ENCODE results near the gene CXXC1. TPM values are rescaled to one million over a fixed set of nuclear protein-coding genes. Genes with fewer than 3 reads are reported as not detected.
A peak's percentile ranks its signal among the peaks of the same experiment; 100 is the strongest.
"Not testable (repeated sequence)": the region's sequence is repeated elsewhere in the genome, so short reads cannot be mapped to it uniquely, and the experiment has no call there.

CXXC1 gene
- polyA plus RNA-seq (ENCODE audit: insufficient read length): 74.6 TPM
- long read RNA-seq, donor 1, transcript CXXC1-209 (2 exons, 802 nt): major isoform, 27 of 35 reads
- long read RNA-seq, donor 1, transcript CXXC1-201 (15 exons, 2,936 nt): minor isoform, 5 of 35 reads
- long read RNA-seq, donor 1, partial matches to known transcripts: 0 of 35 reads
- long read RNA-seq, donor 1, other reads (novel, unspliced or antisense): 0 of 35 reads
- long read RNA-seq, donor 2, transcript CXXC1-209 (2 exons, 802 nt): major isoform, 19 of 31 reads
- long read RNA-seq, donor 2, transcript CXXC1-201 (15 exons, 2,936 nt): minor isoform, 5 of 31 reads
- long read RNA-seq, donor 2, partial matches to known transcripts: 0 of 31 reads
- long read RNA-seq, donor 2, other reads (novel, unspliced or antisense): 0 of 31 reads
- long read RNA-seq, donor 3, transcript CXXC1-209 (2 exons, 802 nt): major isoform, 22 of 39 reads
- long read RNA-seq, donor 3, transcript CXXC1-217 (3 exons, 686 nt): minor isoform, 5 of 39 reads
- long read RNA-seq, donor 3, partial matches to known transcripts: 5 of 39 reads
- long read RNA-seq, donor 3, other reads (novel, unspliced or antisense): 0 of 39 reads
- long read RNA-seq, donor 4, partial matches to known transcripts: 0 of 5 reads
- long read RNA-seq, donor 4, other reads (novel, unspliced or antisense): 0 of 5 reads
- long read RNA-seq, donor 5, transcript CXXC1-201 (15 exons, 2,936 nt): minor isoform, 9 of 62 reads
- long read RNA-seq, donor 5, transcript CXXC1-209 (2 exons, 802 nt): major isoform, 30 of 62 reads
- long read RNA-seq, donor 5, transcript CXXC1-208 (3 exons, 476 nt): minor isoform, 5 of 62 reads
- long read RNA-seq, donor 5, partial matches to known transcripts: 14 of 62 reads
- long read RNA-seq, donor 5, other reads (novel, unspliced or antisense): 0 of 62 reads
- long read RNA-seq, donor 6, transcript CXXC1-209 (2 exons, 802 nt): major isoform, 11 of 17 reads
- long read RNA-seq, donor 6, partial matches to known transcripts: 0 of 17 reads
- long read RNA-seq, donor 6, other reads (novel, unspliced or antisense): 0 of 17 reads
- long read RNA-seq, donor 7, transcript CXXC1-209 (2 exons, 802 nt): major isoform, 20 of 34 reads
- long read RNA-seq, donor 7, transcript CXXC1-201 (15 exons, 2,936 nt): minor isoform, 8 of 34 reads
- long read RNA-seq, donor 7, partial matches to known transcripts: 0 of 34 reads
- long read RNA-seq, donor 7, other reads (novel, unspliced or antisense): 0 of 34 reads
- long read RNA-seq, donor 8, transcript CXXC1-209 (2 exons, 802 nt): major isoform, 8 of 11 reads
- long read RNA-seq, donor 8, partial matches to known transcripts: 0 of 11 reads
- long read RNA-seq, donor 8, other reads (novel, unspliced or antisense): 0 of 11 reads

DNA sequence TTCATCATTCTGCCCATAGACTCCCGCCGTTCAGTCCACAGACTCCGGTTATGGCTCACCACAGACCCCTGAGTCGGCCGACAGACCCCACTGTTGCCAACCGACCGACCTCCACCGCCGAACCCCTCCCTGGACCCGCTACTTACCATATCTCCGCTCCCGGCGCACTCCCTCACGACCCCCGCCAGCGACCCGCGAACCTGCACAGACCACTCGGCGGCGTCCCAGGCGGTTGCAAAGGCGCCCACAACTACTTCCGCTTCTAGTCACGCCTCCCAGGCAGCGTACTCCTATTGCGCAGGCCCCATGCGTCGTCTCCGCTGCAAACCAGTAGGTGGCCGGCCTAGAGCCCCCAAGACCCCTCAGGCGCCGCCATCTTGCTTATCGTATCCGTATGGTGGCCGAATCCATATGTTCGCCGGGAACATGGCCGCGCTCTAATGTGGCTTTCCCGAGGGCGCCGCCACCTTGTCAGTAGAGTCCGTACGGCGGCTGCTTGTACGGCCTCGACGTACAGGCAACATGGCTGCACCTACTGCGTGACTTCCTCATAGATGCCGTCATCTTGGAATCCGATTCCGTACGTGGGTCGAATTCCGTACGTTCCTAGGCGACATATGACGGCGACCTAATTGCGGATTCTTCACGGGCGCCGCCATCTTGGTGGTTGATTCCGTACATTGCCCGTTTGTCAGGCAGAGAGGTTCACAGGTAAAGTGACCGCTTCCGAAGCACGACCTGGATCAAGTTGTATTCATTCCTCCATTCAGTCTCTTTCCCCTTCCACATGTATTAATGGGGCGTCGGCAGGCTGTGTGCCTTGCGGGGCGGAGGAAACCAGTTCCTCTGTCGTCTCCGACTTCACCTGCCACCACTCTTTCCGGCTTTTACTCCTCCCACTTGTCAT lies at the start of gene CXXC1:
Gene CXXC1, minus strand, starts transcription at position 252 of the 907 bp plus-strand sequence. Its CDS starts 103 bp downstream, at position 149.
- peak; percentile 99 for DNase-seq

DNA sequence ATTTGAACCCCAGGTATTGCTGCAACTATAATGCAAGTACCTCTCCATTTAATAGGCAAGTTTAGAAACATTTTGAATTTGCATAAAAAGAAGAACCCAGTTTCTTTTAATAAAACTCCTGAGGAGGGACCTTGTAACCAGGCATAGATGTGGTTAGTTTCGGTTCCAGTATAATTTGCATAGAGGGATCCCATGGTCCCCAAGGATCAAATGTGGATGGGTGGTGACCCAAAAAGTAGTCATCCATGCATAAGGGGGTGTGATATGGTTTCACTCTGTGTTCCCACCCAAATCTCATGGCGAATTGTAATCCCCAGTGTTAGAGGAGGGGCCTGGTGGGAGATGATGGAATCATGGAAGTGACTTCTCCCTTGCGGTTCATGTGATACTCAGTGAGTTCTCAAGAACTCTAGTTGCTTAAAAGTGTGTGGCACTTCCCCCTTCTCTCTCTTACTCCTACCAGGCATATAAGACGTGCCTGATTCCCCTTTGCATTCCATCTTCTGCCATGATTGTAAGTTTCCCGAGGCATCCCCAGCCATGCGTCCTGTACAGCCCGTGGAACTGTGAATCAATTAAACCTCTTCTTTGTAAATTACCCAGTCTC lies 47.2 kb upstream of the CXXC1 start:
- no peak for DNase-seq

DNA sequence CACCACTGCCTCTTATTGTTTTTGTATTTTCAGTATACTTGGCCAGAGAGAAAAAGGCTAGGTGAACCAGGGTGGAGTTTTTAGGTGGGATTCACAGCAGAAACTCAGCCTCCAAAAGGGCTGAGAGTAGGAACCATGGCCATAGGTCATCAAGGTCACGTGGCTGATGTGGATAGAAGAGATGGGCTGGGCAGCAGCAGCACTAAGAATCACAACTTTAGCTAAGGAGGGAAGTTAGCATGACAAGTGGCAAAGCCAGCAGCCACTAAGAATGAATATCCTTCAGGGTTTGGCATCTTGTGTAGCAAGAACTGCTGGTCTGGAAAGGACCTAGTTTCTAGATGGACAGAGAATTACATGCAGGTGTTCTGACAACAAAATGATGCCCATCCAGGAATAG lies 44.2 kb upstream of the CXXC1 start:
- no peak for DNase-seq

DNA sequence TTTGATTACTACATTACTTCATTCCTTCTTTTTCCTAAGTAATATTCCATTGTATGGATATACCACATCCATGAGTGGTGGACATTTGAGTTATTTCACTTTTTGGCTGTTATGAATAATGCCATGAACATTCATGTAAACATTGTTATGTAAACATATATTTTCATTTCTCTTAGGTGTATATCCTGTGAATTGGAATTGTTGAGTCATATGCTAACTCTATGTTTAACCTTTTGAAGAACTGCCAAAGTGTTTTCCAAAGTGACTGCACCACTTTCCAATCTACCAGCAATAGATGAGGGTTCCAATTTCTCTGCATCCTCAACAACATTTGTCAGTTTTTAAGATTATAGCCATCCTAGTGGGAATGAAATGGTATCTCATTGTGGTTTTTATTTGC lies 42.7 kb upstream of the CXXC1 start:
- DNase-seq: no peak

DNA sequence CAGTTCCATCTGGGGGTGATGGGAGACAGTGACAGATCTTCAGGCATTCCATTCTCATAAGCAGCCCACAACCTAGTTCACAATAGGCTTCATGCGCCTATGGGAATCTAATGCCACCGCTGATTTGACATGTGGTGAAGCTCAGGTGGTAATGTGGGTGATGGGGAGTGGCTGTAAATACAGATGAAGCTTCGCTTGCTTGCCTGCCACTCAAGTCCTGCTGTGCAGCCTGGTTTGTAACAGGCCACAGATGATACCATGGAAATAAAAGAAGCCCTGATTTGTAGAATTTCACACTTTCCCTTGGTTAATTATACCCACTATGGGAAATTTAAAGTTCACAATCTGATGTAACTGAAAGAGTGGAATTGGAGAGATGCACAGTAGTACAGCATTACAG lies 40.5 kb upstream of the CXXC1 start:
- no peak for DNase-seq

DNA sequence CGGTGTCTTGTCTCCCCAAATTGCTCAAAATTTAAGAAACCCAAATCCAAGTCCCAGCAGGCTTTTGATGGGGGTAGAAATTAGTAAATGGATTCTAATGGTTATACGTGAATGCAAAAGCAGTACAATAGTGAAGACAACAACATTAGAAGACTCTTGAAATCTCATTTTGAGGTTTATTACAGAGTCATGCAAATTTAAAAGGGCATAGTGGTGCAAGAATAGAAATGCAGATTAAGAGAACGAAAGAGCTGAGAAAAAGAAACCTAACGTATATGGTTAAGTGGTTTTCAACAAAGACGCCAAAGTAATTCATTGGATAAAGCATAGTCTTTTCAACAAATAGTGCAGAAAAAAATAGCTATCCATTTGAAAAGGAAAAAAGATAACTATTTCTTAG lies 33.2 kb upstream of the CXXC1 start:
- no peak for DNase-seq

DNA sequence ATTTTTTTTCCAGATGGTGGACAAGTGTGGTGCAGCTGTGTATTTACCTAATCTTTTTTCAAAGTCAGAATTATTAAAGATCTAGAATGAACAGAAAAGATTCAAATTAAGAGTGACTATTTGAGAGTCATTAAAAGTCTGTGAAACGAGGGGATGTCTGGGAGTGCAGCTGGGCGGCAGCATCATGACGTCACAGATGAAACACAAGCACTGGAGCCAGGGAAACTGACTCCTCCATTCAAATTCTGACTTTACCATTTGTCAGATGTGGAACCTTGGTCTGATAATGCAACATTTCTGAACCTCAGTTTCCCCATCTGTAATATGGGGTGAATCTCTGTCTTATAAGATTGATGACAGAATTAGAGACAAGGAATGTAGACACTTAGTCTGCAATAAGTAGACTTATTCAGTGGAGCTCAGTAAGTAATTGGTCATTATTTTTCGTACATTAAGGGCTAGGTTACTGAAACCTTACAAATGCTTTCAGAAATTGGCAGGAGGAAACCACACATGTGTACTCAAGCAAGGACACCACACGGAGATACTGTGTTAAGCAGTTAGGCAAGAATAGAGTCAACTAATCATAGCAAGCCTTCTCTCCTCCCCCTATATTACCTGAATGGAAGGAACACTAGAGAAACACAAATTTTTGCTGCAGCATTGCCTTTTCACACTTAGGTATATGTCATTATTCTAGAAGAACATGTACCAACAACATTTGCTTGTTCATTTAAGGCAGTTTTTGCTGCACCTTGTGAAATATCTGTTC lies 27.8 kb upstream of the CXXC1 start:
- DNase-seq: no peak

DNA sequence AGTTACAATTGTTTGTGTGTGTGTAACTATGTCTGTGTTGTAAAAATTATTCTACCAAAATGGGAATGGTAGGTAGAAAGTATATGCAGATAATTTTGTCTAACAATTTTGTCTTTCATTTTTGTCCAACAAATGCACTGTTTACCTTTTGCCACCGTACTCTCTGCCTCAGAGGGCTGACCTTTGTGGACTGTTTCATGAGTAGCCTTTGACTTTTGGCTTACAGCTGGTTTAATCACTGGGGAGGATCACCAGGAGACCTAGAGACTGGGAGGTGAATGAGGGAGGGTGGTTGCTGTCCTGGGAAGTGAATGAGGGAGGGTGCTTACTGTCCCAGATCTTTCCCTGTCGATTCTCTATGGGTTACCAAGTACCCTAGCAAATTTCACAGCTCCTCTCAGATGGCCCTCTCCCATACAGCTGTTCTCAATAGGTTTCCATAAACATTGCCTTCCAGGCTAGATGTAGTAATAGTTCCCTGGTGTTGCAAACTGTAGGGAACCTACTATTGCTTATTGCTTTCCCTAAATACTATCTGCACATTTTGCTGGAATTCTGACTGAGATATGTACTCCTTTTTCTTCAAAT lies 26.5 kb upstream of the CXXC1 start:
- no peak for DNase-seq

DNA sequence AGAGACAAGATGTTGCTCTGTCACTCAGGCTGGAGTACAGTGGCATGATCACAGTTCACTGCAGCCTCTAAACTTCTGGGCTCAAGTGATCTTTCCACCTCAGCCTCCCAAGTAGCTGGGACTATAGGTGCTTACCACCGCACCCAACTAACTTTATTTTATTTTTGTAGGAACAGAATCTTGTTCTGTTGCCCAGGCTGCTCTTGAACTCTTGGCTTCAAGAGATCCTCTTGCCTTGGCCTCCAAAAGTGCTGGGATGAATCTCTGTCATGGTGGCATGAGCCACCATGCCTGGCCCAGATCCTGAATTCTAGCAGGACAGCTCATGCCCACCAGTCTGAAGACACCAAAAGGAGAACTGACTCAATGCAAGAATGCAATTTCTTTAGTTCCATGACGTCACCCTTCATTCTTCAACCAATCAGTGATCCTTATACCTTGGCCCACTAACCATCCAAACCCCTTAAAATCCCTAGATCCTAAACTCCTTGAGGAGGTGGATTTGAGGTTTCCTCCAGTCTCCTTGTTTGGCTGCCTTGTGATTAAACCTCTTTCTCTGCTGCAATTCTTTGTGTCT lies 25.6 kb upstream of the CXXC1 start:
- no peak for DNase-seq

DNA sequence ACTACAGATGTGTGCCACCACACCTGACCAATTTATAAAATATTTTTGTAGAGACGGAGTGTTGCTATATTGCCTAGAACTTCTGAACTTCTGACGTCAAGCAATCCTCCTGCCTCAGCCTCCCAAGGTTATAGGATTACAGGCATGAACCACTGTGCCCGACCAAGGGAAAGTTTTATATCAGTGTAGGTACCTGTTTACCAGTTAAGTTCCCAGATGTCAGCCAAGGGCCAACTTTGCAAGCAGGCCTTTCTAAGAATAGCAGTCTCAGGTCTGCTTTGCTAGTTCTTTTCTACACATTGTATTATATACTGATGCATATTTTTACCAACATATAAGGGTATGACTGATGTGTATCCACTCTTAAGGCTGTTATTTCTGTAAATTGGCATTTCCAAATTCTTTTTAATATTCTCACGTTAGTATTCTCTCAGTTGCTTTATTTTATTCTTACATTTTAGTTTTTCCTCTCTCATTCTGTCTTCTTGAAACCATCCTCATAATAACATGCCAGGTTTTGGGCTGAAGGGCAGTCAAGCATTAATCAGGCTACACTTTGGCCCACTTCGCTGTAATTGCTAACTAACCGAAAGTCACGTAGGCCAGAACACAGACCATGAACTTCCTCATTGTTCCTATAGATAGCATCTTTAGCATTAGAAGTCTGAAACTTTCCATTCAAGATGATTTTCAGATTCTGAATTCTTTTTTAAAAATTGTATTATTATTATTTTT lies 25.0 kb upstream of the CXXC1 start:
- no peak for DNase-seq

DNA sequence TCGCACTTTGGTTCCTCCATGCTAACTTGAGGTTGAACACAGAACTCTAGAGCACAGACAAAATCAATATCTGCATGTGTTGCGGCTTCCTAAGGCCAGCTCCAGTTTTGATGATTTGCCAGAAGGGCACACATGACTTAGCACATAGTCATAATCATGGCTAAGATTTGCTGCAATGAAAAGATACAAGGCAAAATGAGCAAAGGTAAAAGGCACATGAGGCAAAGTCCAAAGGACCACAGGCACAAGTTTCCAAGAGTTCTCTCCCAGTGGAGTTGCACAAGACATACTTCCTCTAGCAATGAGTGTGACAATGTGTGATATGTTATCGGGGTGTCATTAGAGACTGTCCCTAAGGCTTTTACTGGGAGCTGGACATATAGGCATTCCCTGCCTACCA lies 24.2 kb upstream of the CXXC1 start:
- no peak for DNase-seq

DNA sequence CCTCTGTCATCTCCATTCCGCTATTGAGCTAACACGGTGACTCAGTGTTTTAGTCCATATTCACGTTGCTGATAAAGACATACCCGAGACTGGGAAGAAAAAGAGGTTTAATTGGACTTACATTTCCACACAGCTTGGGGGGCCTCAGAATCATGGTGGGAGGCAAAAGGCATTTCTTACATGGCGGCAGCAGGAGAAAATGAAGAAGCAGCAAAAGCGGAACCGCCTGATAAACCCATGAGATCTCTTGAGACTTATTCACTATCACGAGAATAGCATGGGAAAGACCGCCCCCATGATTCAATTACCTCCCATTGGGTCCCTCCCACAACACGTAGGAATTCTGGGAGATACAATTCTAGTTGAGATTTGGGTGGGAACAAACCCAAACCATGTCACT lies 22.6 kb upstream of the CXXC1 start:
- no peak for DNase-seq

DNA sequence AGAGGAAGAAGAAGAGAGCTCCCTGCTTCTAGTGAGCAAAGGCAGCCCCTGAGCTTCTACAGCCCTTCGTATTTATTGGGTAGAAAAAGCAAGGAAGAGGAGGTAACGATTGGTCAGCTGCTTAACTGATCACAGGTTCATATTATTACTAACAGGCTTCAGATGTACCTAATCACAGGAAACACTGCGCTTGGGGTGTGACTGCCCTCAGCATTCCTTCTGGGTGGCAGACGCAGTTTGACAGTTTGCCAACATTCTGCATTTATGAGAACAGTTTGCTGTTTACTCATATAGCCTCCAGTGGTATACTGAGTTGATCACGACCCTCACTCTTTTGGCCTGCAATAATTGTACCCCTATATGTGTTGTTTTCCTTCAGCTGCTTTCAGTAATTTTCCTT lies 21.4 kb upstream of the CXXC1 start:
- DNase-seq: not testable (repeated sequence)

DNA sequence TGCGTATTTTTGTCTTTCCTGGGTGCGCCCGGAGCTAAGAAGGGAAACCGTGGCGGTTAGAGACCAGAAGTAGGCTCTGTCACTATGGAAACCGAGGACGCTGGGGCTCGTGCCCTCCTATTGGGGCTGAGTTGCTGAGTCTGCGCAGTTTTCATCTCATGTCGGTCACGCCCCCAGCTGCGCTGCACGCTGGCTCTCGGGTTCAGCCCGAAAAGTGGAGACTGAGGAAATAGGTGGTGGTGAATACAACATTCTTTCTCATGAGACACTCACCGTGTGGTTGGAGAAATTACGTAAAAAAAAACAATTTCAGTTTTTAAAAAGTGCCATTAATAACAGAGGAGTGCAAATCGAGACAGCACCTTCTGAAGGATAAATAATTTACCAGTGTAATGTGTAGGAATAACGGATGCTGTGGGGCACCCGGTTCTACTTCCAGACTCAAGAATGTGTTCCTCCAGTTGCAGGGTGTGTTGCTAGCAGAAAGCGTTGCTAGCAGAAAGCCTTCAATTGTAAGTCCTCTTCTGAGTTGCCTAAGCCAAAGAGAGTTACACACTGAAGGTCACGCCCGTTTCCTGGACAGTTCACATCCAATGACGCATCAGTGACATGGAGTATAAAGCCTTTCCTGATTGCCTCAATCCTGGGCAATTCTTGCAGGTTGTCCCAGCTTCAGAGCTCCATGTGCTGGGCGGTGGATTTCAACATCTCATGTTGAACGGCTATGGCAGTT lies 20.4 kb upstream of the CXXC1 start:
- DNase-seq: peak; percentile 89

DNA sequence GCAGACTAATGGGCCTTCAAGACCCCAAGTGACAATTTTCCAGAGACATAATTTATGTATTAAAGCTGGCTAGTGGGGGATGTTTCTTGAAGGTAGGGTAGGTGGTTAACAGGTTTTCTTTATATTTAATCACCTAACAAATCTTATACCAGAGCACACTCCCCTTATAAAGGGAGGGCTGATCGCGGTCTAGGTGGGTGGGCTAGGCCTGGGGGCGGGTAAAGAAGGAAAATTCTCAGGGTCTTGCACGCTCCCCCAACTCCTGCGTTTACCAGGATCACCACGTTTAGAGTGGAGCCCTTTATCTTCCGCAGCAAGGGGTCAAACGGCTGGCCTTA lies 19.9 kb upstream of the CXXC1 start:
- no peak for DNase-seq

DNA sequence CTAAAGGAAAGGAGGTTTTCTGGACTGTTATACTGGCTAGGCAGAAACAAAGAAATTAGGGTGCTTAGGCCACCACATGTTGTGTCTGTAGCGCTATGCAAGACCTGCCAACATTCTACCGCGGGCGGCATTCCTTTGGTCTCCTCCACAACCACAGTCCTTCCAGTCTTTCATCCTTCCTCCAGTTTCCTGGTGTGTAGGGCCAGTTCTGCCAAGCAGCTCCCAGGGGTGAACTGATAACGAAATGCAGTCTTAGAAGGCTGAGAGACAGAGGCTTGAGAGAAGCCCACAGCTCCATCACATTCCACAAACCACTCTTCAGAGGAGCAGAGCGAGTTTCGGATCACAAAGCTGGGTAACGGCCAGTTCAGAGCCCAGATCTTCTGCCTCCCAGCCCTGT lies 19.5 kb upstream of the CXXC1 start:
- no peak for DNase-seq

DNA sequence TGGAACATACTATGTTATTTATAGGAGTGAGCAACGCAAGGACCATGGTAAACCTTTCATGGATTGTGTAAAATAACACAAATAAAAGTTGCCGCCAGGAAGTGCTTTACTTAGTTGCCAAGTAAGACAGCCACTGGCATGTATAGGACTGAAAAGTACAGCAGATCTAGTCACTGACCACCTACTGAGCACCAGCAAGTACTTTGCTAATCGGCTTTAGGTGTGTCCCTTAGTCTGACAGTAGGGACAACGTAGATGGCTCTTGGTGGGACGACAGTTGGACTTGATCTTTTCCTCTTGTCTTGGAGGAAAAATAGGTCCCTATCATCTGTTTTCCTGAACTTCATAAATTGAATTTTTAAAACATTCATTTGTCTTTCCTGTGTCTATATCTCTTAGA lies 13.6 kb upstream of the CXXC1 start:
- DNase-seq: no peak

Measured in left kidney (tissue), 8 donors.